Measurements from ENCODE around the gene RAP2B.

DNA sequence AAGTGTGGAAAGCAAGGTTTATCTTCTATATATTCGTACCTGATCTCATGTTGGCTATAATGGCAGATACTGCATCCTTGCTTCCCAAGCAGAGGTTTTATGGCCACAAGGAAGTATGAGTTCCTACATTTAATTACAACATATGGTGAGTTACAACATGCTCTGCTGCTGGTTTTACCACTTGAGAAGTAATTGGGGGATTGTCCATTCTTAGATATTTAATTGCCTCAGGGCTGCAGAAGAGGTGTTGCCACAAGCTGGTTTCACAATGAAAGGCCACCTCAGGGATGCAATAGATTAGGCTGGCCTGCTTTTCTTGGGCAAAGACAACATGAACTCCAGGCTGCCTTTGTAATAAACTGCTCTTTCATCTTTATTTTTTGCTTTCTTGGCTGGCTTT lies 48.6 kb downstream of the RAP2B start:
- TF ChIP-seq YY1 (IDR thresholded peaks at IDR 0.05; ENCODE audit: insufficient read depth, insufficient replicate concordance, low read depth, low read length) (no peak), GLI4 (CRISPR knock-in tag; IDR thresholded peaks at IDR 0.05; ENCODE audit: borderline replicate concordance) (no peak), ZFP90 (CRISPR knock-in tag; IDR thresholded peaks at IDR 0.05; ENCODE audit: borderline replicate concordance) (no peak), PCBP1 (IDR thresholded peaks at IDR 0.05; ENCODE audit: borderline replicate concordance, low read depth, low read length) (no peak), CHD4 (IDR thresholded peaks at IDR 0.05; ENCODE audit: borderline replicate concordance, low read length) (no peak), SMAD3 (CRISPR knock-in tag; IDR thresholded peaks at IDR 0.05) (no peak)
- TF ChIP-seq, protein P1, sequence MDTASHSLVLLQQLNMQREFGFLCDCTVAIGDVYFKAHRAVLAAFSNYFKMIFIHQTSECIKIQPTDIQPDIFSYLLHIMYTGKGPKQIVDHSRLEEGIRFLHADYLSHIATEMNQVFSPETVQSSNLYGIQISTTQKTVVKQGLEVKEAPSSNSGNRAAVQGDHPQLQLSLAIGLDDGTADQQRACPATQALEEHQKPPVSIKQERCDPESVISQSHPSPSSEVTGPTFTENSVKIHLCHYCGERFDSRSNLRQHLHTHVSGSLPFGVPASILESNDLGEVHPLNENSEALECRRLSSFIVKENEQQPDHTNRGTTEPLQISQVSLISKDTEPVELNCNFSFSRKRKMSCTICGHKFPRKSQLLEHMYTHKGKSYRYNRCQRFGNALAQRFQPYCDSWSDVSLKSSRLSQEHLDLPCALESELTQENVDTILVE (CRISPR knock-in tag; IDR thresholded peaks at IDR 0.05): no peak
- TF ChIP-seq, protein P2, sequence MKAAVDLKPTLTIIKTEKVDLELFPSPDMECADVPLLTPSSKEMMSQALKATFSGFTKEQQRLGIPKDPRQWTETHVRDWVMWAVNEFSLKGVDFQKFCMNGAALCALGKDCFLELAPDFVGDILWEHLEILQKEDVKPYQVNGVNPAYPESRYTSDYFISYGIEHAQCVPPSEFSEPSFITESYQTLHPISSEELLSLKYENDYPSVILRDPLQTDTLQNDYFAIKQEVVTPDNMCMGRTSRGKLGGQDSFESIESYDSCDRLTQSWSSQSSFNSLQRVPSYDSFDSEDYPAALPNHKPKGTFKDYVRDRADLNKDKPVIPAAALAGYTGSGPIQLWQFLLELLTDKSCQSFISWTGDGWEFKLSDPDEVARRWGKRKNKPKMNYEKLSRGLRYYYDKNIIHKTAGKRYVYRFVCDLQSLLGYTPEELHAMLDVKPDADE (CRISPR knock-in tag; IDR thresholded peaks at IDR 0.05): no peak
- TF ChIP-seq, protein P3, sequence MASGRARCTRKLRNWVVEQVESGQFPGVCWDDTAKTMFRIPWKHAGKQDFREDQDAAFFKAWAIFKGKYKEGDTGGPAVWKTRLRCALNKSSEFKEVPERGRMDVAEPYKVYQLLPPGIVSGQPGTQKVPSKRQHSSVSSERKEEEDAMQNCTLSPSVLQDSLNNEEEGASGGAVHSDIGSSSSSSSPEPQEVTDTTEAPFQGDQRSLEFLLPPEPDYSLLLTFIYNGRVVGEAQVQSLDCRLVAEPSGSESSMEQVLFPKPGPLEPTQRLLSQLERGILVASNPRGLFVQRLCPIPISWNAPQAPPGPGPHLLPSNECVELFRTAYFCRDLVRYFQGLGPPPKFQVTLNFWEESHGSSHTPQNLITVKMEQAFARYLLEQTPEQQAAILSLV (CRISPR knock-in tag; IDR thresholded peaks at IDR 0.05; ENCODE audit: borderline replicate concordance): no peak
- TF ChIP-seq, protein P4, sequence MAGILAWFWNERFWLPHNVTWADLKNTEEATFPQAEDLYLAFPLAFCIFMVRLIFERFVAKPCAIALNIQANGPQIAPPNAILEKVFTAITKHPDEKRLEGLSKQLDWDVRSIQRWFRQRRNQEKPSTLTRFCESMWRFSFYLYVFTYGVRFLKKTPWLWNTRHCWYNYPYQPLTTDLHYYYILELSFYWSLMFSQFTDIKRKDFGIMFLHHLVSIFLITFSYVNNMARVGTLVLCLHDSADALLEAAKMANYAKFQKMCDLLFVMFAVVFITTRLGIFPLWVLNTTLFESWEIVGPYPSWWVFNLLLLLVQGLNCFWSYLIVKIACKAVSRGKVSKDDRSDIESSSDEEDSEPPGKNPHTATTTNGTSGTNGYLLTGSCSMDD (CRISPR knock-in tag; IDR thresholded peaks at IDR 0.05): no peak
- TF ChIP-seq, protein P5, sequence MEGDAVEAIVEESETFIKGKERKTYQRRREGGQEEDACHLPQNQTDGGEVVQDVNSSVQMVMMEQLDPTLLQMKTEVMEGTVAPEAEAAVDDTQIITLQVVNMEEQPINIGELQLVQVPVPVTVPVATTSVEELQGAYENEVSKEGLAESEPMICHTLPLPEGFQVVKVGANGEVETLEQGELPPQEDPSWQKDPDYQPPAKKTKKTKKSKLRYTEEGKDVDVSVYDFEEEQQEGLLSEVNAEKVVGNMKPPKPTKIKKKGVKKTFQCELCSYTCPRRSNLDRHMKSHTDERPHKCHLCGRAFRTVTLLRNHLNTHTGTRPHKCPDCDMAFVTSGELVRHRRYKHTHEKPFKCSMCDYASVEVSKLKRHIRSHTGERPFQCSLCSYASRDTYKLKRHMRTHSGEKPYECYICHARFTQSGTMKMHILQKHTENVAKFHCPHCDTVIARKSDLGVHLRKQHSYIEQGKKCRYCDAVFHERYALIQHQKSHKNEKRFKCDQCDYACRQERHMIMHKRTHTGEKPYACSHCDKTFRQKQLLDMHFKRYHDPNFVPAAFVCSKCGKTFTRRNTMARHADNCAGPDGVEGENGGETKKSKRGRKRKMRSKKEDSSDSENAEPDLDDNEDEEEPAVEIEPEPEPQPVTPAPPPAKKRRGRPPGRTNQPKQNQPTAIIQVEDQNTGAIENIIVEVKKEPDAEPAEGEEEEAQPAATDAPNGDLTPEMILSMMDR (CRISPR knock-in tag; IDR thresholded peaks at IDR 0.05): no peak
